Right renal cortex interstitium (tissue), 3 donors: ENCODE data around the gene C2CD4C. TPM values are rescaled to one million over a fixed set of nuclear protein-coding genes. Genes with fewer than 3 reads are reported as not detected.
"Not testable (repeated sequence)": the region's sequence is repeated elsewhere in the genome, so short reads cannot be mapped to it uniquely, and the experiment has no call there.

Experiments
- DNase-seq, 3 donors: peaks; one replicate each; pipeline ENCODE4 v3.0.0-alpha.2; 2013; ENCODE audit warnings: low read depth in 3 of 3, low spot score in 2 of 3
- polyA plus RNA-seq, 3 donors: library from polyadenylated mRNA; unstranded; fragments of 120-200 nt; gene quantifications; one replicate each; pipeline ENCODE4 v1.2.1, GENCODE V29; 2013; ENCODE audit not compliant: insufficient read length in 3 of 3

The C2CD4C gene
- polyA plus RNA-seq: 1 to 10 TPM; 1.1 to 1.4 (median 1.2) TPM

- DNase-seq: no peak
These were observed at the start of gene C2CD4C for GRCh38 chr19:408902-409515. C2CD4C (minus strand) TSS chr19:409147; CDS start chr19:408361, 786 bp downstream.

- DNase-seq: no peak
These were observed 49.4 kb upstream of the C2CD4C start for GRCh38 chr19:458091-459042.

- no peak for DNase-seq
These were observed 48.7 kb upstream of the C2CD4C start for GRCh38 chr19:457636-458035.

GRCh38 chr19:456547-457110, 47.7 kb upstream of the C2CD4C start:
- no peak for DNase-seq

GRCh38 chr19:455851-456546, 47.1 kb upstream of the C2CD4C start:
- no peak for DNase-seq

- DNase-seq: no peak
These were observed 46.2 kb upstream of the C2CD4C start for GRCh38 chr19:455031-455705.

- no peak for DNase-seq
These were observed 44.7 kb upstream of the C2CD4C start for GRCh38 chr19:453606-454005.

GRCh38 chr19:452829-453228, 43.9 kb upstream of the C2CD4C start:
- DNase-seq: no peak

GRCh38 chr19:450912-451481, 42.0 kb upstream of the C2CD4C start:
- not testable (repeated sequence) for DNase-seq

- no peak for DNase-seq
These were observed 41.0 kb upstream of the C2CD4C start for GRCh38 chr19:449916-450315.

- no peak for DNase-seq
These were observed 39.0 kb upstream of the C2CD4C start for GRCh38 chr19:447816-448560.

- no peak for DNase-seq
These were observed 38.1 kb upstream of the C2CD4C start for GRCh38 chr19:447064-447426.

- no peak for DNase-seq
These were observed 35.8 kb upstream of the C2CD4C start for GRCh38 chr19:444677-445210.

- DNase-seq: no peak
These were observed 34.1 kb upstream of the C2CD4C start for GRCh38 chr19:443005-443404.

- DNase-seq: no peak
These were observed 33.1 kb upstream of the C2CD4C start for GRCh38 chr19:442085-442484.

GRCh38 chr19:441213-441836, 32.4 kb upstream of the C2CD4C start:
- DNase-seq: no peak

GRCh38 chr19:440391-441212, 31.7 kb upstream of the C2CD4C start:
- DNase-seq: no peak
